Measurements from ENCODE around the gene CYTL1.

The CYTL1 gene

DNA sequence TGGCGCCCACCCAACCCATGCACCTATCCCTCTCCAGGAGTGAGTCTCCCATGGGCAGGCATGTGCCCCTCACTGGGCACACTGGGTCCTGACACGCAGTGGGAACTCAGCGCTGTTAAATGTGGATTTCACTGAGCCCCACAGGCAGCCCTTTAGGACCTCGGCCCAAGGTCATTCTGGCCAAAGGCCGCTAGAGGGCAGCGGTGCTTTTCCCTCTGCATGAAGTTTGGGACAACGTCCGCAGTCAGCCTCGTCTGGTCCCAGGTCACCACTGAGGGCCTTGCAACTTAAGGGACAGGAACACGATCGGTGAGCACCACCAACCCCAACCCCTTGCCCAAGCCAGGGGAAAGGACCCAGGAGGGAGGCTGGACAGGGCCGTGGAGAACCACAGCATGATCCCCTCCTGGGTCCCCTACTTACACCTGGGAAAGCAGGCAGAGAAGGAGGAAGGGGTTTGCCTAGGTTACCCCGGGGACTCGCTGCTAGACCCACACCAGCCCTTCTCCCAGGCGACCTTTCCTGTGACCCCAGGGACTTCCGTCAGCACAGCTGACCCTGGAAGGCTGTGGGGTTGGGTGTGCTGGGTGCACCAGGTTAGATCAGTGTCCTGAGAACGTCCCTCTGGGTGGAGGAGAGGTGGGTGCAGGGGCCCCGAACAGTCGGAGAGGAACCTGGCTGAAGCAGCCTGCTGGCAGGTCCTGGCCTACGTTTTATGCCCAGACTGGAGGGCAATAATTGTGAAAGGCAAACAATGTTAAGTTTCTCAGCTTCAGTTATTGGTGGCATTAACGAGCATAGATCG, 24.0 kb downstream of the CYTL1 start:
- DNase-seq: peak; percentile 87

DNA sequence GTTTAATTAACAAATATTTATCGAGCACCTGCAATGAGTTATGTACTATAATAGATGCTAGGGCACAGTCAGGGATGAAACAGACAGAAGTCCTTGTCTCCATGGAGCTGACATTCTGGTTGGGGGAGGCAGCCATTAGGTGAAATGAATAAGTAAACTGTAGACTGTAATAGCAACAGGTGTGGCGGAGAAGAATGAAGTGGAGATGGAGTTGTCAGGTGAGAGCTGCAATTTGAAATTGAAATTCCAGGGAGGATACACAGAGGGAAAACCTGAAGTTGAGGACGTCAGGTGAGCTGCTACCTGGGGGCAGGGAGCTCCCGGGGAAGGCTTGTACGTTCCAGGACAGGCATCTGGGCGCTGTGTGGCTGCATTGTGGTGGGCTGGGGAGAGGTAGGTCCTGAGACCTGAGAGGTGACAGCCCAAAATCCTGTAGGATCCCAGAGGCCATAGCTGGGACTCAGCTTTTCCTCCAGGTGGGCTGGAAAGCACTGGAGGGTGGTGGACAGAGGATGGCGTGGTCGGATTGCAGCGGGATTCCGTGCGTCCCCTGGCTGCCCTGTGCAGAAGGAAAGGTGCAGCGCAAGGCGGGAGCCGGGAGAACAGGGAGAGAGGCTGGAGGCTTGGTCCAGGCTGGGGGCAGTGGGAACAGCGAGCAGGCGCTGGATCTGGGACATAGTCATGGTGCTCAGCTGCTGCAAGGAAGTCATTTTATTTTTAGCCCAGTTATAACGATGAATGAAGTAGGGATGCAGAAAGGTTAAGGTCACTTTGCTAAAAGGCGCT, 24.8 kb downstream of the CYTL1 start:
- no peak for DNase-seq

DNA sequence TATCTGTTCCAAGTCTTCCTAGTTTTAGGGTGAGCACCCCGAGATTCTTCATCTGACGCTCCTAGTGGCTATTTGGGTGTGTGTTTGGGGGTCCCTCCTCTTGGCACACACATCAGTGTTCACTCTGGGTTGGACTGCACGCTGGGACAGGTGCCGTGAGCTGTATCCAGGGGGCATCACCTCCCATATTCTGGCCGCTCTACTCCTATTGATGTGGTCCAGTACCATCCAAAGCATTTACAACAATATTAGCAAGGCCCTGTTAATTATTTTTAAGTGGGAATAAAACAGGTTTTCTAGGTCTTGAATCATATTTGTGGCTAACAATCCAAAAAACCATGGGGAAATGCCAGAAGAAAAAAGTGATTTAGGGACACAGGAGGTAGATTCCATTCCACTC, 26.4 kb downstream of the CYTL1 start:
- DNase-seq: no peak

DNA sequence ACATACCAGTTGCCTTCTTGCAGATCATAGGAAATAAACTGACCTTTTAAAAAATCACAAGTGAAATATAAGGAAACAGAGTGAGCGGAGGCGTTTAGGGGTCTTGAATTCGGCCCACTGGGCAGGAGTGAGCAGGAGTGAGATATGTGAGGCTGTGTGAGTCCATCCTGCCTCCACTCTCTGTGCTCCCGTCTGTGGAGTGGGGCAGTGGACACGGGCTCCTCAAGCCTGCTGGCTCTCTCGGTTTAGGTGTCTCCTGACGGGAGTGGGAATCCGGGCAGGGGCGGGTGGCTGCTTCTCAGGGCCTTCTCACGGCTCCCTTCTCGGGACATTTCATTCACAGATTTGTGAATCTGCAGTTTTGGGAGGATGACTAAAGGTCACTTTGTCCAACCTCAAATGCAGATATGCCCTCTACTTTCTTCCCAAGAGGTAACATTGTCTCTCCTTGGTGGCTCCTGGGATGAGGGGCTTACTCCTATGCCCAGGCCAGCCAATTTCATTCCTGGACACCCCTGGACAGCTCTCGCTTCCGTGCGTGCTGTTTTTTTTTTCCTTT, 27.6 kb downstream of the CYTL1 start:
- DNase-seq: no peak

DNA sequence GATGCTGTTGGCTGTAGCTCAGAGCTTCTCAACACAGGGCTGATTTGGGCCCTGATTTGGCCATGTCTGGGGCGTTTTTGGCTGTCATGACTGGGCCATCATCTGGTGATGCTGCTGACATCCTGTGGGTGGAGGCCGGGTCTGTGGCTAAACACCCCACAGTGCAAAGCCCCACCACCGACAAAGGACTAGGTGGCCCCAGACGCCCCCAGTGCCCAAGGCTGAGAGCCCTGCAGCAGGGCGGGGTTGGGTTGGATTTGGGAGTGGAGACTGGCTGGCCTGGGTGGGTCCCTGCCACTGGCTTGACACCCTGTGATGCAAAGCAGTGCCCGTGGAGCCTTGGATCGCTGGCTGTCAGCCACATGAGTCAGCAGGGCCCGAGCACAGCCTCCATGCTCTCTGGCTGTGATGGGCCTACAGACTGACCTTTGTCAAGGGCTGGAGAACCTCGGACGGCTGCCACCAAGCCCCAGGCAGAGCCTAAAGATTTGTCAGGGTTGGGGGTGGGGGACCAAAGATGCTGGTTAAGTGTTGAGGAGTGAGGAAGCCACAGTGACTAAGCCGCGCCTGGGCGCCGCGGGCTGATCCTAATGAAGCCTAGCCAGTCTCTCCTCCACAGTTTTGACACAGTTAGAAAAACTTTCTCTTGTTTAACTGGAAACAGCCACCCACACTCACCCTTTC, 28.3 kb downstream of the CYTL1 start:
- DNase-seq: peak; percentile 54

DNA sequence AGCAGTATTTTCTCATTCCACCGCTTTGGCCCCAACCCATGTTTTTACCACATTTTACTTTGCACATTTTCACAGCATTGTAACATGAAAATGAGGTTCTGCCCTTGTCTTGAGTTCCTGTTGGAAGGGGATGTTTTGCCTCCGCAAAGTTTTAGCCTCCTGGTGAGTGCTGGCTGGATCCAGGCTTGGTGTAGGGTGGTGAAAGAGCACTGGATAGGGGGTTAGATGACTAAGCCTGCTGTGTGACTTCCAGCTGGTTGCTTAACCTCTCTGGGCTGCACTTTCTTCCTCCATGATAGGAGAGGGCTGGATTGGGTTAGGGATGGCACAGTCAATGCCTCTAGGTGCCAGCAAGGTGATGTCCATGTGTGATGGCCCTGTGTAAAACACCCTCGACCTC, 28.9 kb downstream of the CYTL1 start:
- DNase-seq: no peak

- no peak for DNase-seq
These were observed 30.1 kb downstream of the CYTL1 start for GRCh38 chr4:4989083-4989622.

DNA sequence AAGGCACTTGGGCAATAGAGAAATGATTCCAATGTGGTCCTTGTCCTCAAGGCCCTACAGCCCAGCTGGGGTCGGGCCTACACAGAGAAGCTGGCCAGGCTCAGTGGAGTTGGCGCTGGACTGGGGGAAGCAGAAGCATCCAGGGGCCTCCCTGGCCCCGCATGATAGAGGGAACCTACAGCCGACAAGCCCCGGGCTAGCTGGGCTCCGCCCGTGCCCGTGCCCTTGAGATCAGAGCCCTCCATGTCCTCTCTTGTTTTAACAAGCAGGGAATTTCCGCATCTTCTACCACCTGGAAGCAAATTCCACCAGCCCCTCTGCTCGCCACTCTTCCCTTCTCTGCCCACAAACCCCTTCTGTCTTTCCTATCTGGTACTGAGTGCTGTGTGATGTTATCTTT, 31.6 kb downstream of the CYTL1 start:
- DNase-seq: no peak

GRCh38 chr4:4986841-4987240, 32.4 kb downstream of the CYTL1 start:
- DNase-seq: no peak

GRCh38 chr4:4985844-4986243, 33.4 kb downstream of the CYTL1 start:
- DNase-seq: peak; percentile 43

DNA sequence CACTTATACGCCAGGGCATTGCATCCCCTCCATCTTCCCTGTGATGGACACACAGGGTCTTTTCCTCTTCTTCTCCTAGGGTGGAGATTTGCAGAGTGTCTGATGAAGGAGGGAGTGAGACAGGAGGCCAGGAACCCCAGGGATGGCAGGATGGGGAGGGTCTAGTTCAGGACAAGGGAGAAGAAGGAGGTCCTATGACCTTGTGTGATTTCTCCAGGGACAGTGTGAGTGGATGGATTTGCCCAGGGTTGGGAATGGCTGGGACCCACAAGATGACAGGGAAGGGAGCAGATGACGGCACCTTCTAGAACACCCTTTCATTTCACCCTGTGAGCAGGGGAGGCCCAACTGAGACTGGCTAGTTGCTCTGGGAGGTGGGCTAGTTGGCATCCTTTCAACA, 34.2 kb downstream of the CYTL1 start:
- DNase-seq: no peak

GRCh38 chr4:4984186-4984585, 35.1 kb downstream of the CYTL1 start:
- no peak for DNase-seq

- DNase-seq: no peak
These were observed 37.4 kb downstream of the CYTL1 start for GRCh38 chr4:4981827-4982226.

DNA sequence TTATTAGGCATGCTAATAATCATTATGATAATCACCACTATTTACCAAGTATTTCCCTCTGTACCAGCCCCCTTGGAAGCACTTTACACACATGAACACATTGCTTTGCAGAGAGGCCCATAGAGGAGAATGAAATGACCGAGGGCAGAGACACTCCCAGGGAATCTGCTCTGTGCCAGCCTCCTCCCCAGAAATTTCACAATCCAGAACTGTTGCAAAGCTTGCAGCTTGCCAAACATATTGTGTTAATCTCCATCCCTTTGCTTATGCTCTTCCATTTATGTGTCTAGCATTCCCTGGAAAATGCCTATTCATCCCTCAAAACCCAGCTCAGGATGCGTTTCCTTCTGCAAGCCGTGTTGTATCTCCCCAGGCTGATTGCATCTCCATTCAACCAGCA, 37.8 kb downstream of the CYTL1 start:
- no peak for DNase-seq

DNA sequence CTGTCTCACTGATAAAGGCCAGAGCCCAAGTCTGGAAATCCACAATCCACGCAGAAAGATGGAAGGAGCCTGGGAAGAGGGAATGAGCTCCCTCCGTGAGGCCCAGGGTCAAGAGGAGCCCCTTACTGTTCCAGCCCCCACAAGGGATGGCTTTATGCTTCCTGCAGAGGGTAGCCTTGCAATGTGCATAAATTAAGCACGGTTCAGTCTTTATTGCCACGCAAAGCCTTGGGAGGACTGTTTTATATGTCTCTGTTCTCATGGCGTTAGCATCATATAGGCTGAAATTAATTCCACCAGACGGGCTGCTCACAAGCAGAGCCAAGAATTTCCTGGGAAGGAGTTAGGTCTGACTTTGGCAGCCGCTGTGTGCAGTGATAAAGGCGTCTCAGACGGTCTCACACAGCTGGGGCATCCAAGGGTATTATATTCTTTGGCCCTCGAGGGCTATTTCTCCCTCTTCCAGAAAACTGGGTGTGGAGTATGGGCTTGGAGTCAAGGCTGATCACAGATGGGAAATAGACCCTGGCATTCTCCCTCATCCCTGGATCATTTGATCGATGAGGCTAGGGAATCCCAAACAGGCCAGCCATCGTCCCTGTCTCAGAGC, 38.5 kb downstream of the CYTL1 start:
- no peak for DNase-seq

DNA sequence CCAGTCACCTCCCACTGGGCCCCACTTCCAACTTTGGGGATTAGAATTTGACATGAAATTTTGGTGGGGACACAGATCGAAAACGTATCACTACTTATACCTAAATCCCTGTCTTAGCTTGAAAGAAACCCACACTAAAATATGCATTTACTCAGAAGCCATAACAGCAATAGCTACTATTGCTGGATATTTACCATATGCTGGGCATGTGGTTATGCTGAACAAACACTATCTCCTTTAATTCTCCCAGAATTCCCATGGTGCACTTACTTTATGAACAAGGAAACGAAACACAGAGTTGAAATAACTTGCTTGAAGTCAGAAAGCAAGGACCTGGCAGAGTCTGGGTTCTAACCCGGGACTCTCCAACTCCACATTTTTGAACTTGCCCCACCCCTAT, 39.3 kb downstream of the CYTL1 start:
- no peak for DNase-seq

GRCh38 chr4:4974727-4975126, 44.5 kb downstream of the CYTL1 start:
- no peak for DNase-seq

DNA sequence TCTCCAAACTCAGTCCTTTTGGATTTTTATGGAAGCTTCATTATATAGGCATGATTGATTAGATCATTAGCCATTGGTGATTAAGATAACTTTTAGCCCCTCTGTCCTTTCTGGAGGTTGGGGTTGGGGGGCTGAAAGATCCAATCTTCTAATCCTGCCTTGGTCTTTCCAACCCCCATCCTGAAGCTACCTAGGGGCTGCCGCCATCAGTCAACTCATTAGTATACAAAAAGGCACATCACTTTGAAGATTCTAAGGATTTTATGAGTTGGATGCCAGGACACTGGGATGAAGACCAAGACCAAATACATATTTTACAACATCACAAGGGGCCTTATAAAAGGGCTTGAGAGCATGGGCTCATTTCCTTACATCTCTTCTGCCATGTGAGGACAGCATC, 47.5 kb downstream of the CYTL1 start:
- DNase-seq: no peak

GRCh38 chr4:4969298-4969697, 50.0 kb downstream of the CYTL1 start:
- DNase-seq: no peak

- no peak for DNase-seq
These were observed 51.0 kb downstream of the CYTL1 start for GRCh38 chr4:4968161-4968725.

Data from hematopoietic multipotent progenitor cell treated with erythropoietin and hydrocortisone succinate and interleukin-3 and kit ligand, for 6 days (in vitro differentiated cells).